Right ventricle myocardium inferior (tissue), 1 donor: Measurements from ENCODE around the gene TSPY3. TPM values are rescaled to one million over a fixed set of nuclear protein-coding genes. Genes with fewer than 3 reads are reported as not detected.
"Not testable (repeated sequence)": the region's sequence is repeated elsewhere in the genome, so short reads cannot be mapped to it uniquely, and the experiment has no call there.

ENCODE experiments used
- ATAC-seq: fragments of 200-7000 bp; cut with Tn5 transposase; one replicate; pipeline ENCODE4 v1.9.1; 2020; ENCODE audit warnings: mild to moderate bottlenecking, moderate library complexity
- DNase-seq: peaks from one replicate; pipeline ENCODE4 v3.0.0; 2021; ENCODE audit errors: missing footprints
- intact Hi-C: fragments of 100-400 bp; cut with DNase I; formaldehyde crosslinking; loops from one replicate; pipeline ENCODE4 v1.11.0; 2022
- long read RNA-seq: library from polyadenylated mRNA; unstranded; transcript quantifications from one replicate; pipeline ENCODE4 v2.0.0, GENCODE V29; 2021
- total RNA-seq: library from RNA; stranded (reverse); fragmentation: NEBNext Ultra II Directional; extraction: Animal tissue kit (Norgen Biotek cat#: 25700); gene quantifications from one replicate; pipeline ENCODE4 v1.2.1, GENCODE V29; 2021
- donor health status: DM: no; HTN: yes; CAD: no; lungs with severe emphysema.

The TSPY3 gene
- not detected for total RNA-seq
- long read RNA-seq: 0 reads

DNA sequence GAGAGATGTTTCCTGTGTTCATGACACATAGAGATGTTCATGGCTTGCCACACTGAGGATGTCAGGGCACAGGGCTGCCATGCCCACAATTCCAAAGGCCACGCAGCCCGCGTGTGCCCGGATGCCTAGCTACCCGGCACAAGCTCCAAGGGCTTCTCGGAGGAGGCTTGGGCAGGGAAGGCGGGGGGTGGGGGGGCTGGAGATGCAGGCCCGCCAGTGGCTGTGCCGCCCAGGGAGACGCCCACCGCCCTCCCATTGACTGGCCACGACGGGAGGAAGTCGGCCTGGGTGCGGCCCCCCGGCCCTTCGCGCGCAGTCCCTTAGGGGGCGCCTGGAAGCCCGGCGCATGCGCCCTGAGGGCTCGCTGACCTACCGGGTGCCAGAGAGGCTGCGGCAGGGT lies at the start of gene TSPY3:
TSS of gene TSPY3 (plus strand) at position 301 of the 400 bp plus-strand sequence. CDS start at position 347, 46 bp downstream.
- ATAC-seq, DNase-seq, intact Hi-C loops: not testable (repeated sequence)

GRCh38 chrY:9357497-9357896 lies 40.7 kb upstream of the TSPY3 start, which contains the start of gene TSPY8:
Gene TSPY8 (plus strand): TSS chrY:9357797. CDS start chrY:9357843, 46 bp downstream.
- ATAC-seq, intact Hi-C loops, DNase-seq: not testable (repeated sequence)

DNA sequence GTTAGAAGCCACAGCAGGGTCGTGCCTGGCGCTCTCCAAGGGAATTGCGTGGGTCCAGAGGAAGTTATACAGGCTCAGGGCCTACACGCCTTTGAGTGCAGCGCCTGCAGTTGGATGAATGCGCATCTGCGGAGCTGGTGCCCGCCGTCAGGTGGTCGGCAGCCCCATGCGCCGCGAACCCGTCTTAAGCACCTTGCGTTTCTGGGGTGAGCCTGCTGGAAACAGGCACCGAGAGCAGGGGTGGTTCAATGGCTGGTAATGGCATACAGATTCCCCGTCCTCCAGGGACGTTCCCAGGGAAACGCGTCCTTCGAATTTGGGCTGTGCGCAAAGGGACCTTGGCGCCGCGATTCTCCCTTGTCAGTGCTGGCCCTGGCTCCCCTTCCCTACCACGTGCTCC lies 1.7 kb upstream of the TSPY3 start:
- not testable (repeated sequence) for ATAC-seq
- DNase-seq: peak; percentile 33

More for the DNA sequence above, 1.7 kb upstream of the TSPY3 start:
- intact Hi-C loops: not testable (repeated sequence)

Other genes with a start within 250 kb of the TSPY3 start
- gene TSPY4, start 61.0 kb upstream of the TSPY3 start, total RNA-seq: not detected
- gene TSPY8, start 40.6 kb upstream of the TSPY3 start, total RNA-seq: not detected
- gene TSPY1, start 68.5 kb downstream of the TSPY3 start, total RNA-seq: not detected
- not detected for gene TSPY9, start 88.8 kb downstream of the TSPY3 start, total RNA-seq
- not detected for gene TSPY10, start 129.5 kb downstream of the TSPY3 start, total RNA-seq